ENCODE data around the gene BORA.
"Not testable (repeated sequence)": the region's sequence is repeated elsewhere in the genome, so short reads cannot be mapped to it uniquely, and the experiment has no call there.

The BORA gene

DNA sequence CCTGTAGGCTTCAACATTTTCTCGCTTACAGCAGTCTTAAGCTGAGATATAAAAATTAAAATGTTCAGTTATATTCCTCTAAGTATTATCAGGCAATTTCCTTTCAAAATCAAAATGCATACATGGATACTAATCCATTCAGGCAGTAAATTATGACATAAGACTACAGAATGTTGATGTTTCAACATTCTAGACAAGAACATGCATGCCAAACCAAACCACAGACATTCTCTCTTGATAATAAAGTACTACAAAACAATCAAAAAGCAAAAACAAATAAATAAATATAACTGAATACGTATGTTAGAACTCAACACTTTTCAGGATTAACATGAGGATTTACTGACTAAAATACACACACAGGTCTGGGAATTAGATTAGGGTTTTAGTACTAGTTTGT is 46.3 kb downstream of the BORA start:
- DNase-seq, result no peak

DNA sequence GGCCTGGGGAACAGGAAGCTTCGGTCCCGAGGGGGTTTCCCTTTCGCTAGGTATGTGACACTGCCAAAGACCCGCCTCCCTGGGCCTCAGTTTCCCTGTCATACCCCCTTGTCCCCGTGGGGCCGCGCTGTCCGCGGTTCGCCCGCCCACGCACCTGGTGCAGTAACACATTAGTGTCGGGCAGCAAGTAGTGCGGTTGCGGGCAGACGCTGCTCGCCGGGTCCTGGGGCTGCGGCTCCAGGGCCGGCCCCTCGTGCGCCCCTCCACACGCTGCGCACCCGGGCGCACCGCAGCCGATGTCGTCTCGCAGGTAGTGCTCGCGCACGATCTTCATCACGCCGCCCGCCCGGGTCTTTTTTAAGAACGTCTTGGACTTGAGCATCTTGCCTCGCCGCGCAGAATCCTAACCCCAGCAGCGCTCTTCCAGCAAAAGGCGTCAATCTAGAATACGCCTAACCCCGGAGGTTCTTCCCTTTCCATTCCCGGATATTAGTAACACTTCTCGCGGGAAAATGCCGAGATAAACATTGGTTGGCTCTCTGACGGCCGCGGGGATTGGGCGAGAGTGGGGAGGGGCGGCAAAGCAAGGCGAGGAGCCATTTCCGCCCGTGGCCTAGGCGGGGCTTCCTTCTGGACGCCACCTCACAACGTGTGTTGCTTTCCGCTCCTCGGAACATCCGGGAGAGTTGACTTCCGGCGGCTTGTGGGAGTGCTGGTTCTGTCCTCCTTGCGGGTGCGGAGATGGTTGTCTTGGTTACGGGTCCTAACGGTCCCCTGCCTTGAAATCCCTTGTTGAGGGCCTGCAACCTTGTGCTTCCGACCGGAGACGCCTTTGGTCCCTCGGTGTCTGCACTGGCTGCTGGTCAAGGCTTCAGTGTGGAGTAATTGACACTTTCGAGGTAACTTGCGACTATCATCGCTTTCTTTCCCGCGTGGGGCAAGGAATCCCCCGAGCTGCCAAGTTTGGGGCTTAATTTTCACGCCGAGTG is 54.0 kb downstream of the BORA start, which contains the start of the genes DIS3 and PIBF1:
TSS of gene DIS3 (minus strand) at position 450 of the 989 bp plus-strand sequence. CDS start at position 382, 68 bp downstream.
TSS of gene PIBF1 (plus strand) at position 683 of the 989 bp plus-strand sequence. CDS start 1,337 bp downstream, outside the sequence.
- DNase-seq, result peak; percentile 92

DNA sequence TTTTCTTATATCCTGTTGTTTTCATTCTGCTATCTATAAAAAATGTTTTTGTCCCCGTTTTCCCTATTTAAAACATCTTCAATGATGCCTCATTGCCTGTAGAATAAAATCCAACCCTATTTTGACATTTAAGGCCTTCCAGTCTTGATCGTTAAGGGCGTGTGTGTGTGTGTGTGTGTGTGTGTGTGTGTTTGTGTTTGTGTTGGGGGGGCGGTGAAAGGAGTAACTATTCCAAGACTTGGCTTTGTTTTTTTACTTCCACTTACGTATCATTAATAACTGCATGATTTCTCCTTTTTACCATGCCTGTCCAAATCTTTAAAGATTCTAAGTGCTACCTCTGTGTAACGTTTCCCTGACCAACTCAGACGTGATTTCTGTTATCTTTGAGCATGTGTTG is 55.0 kb downstream of the BORA start:
- DNase-seq, result no peak

DNA sequence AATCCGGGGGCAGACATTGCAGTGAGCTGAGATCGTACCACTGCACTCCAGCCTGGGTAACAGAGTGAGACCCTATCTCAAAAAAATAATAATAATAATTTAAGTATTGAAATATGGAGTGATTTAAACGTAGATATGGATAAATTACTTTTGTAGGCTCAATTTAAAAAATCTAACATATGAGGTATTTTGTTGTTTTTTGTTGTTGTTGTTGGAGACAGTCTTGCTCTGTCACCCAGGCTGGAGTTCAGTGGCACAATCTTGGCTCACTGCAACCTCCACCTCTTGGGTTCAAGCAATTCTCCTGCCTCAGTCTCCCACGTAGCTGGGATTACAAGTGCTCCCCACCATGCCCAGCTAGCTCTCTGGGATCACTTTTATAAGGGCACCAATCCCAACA is 57.0 kb downstream of the BORA start:
- not testable (repeated sequence) for DNase-seq

DNA sequence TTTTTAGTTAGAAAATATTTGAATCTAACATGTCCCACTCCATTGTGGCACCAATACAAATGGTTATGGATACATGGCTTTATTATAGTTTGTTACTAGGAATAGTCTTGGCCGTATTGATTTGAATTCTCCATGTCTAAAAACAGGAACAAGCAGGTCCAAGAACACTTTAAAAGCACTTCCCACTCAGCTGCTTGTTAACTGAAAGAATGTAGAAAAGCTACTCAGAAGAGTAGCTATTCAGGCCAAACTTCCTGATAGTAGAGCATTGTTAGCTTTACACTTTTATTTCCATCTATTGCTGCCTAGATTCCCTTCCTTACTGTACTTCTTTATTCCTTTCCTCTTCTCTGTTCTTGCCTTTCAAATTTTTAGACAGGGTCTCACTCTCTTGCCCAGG is 61.1 kb downstream of the BORA start:
- DNase-seq, result no peak

DNA sequence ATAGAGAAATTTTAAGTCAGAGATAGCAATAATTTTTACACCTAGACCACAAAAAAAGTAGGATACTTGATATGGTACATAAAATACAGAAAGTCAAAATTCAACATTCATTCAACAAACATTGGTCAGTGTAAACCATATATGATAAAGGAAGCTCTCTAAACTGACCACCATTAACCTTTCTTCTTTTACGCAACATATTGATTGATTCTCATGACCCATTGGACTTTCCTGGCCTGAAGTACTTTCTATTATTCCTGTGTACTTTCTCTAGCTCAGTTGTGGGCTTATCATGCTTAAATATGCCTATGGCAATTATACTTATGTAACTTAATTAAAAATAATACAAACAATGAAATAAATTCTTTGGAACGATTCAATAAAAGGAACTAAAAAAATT is 64.9 kb downstream of the BORA start:
- no peak for DNase-seq

DNA sequence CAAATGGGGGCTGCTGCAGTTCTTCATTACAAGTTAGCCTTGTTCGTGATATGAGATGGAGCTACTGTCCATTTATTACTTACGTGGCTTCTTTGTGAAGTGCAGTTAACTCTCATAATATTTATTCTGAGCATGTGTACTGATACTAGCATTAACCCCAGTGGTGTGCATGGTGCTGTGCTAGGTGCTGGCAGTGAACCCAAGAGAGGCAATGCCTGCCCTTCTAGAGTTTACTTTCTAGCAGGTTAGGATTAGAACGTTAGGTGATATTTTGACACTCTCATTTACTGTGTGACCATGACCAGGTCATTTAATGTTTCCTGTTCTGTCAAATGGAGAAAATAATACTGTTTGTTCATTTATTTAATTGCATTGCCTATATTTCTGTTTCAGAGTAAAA is 71.1 kb downstream of the BORA start:
- no peak for DNase-seq

DNA sequence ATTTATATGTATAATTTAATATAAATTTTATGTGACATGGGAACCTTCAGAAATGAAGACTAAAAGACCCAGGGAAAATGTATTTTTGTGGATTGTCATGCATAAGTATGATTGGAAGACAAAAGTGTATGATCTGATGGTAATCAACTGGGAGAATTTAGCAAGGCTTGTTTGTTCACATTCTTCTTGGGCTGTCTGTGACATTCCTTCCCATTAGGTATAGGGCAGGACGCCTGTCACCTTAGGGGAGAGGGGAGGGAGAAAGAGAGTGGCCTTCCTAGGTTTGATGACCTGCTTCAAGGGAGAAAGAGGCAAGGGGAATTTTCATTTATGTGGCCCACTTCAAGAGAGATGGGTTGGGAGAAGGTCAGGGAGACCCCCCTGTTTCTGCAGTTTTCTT is 76.6 kb downstream of the BORA start:
- DNase-seq, result no peak

Measured in effector CD8-positive, alpha-beta T cell (primary cell).